ENCODE measurements around the gene ZC3H18.

DNA sequence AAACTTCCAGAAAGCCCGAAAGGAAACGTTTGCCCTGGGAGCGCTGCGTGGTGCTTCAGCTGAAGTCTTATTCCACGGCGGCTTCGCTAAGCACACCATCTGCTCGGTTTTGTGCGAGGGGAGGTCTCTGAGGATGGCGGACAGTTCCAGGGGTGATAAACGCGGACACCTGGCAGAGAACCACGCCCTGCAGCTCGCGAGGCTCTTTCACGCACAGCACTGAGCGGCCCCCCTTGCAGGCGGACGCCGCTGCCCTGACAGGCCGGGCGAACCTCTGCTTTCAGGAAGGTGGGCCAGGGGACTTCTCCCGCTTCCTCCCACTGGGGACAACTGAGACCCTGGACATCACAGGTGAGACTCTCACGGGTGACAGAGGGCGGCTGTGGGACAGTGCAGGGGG lies 89.0 kb downstream of the ZC3H18 start:
- no peak for TF ChIP-seq POLR2A (IDR thresholded peaks at IDR 0.05; ENCODE audit: low read depth, low read length)
- TF ChIP-seq POLR2AphosphoS5 (IDR thresholded peaks at IDR 0.05; ENCODE audit: low read depth, low read length), result no peak
- no peak for TF ChIP-seq TAF1 (IDR thresholded peaks at IDR 0.05; ENCODE audit: borderline replicate concordance, low read depth, low read length)

Data from GM12892 (cell line).